ENCODE data around the gene SLC25A21. TPM values are rescaled to one million over a fixed set of nuclear protein-coding genes. Genes with fewer than 3 reads are reported as not detected.

The SLC25A21 gene
- total and polyA plus RNA-seq, 2 of the 13 experiments (the other 11 are each of a cell fraction or from before 2014, with no cell fraction given), result 1.9 to 2.9 TPM

DNA sequence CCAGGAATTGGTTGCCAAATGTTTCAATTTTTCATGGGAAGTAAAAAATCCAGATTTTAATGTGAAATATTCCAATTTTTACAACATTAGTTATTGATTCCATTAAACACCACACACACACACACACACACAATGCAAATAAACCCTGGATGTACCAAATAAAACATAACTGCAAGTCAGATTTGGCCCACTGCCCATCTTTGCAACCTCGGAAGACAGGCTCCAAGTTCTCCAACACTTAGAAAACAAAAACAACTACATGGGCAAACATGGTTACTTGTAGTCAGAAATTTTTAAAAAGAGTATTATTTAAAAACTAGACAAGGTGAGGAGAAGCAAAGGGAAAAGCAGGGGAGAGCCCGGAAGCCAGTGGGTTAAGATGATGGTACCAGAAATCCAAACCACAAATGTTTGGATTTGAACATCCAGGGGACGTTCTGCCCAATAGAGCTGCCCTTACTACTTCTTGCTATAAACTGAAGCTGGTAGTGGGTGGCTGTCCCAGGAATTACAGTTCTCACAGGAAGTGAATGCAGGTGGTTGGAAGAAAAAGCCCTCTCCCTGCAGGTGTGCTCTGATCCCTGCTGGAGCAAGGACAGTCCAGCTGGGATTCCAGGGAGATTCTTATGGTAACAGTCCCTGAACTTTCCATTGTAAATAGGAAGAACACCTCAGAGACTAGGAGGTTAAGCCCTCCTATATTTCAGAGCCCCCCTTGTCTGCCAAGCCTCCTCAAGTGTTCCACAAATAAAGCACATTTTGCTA is 111.7 kb downstream of the SLC25A21 start:
- CTCF ChIA-PET (ENCODE audit: low intra/inter-chr PET ratio, low total read pairs), result no interaction called here
- WGBS (ENCODE audit: low lambda C conversion rate), result 27% methylated on average over 3 of the region's 3 CpGs
- Histone ChIP-seq H3K36me3 (replicated peaks in 1 of 2; ENCODE audit: control insufficient read depth in 1 of 2, insufficient read depth in 2 of 2, low read length in 2 of 2) (no peaks in the 10 kb centered on the region), H3K4me1 (ENCODE audit: insufficient read depth, low read length) (no peaks in the 10 kb centered on the region), H3K27ac (ENCODE audit: extremely low read length, insufficient read depth, low read length) (no peak overlapping the region), H3K9ac (ENCODE audit: insufficient read depth, low read depth, low read length) (no peak overlapping the region), H4K20me1 (ENCODE audit: insufficient read depth, low read length) (no peaks in the 10 kb centered on the region), H3K4me2 (ENCODE audit: low read depth, low read length) (no peak overlapping the region), H3K9me3 (ENCODE audit: low read length) (no peaks in the 10 kb centered on the region), H3K79me2 (ENCODE audit: insufficient read depth, low read length) (no peaks in the 10 kb centered on the region), H3K4me3 (replicated peaks in 1 of 3; ENCODE audit: insufficient read depth in 1 of 3, low read depth in 2 of 3, low read length in 3 of 3) (no peak overlapping the region), H3K27me3 (ENCODE audit: control insufficient read depth in 1 of 2, insufficient read depth in 2 of 2, low read length in 2 of 2) (no peaks in the 10 kb centered on the region), H2AFZ (ENCODE audit: low read length) (no peak overlapping the region)
- ATAC-seq, result peak; percentile 39; the same call in 2 of the 3 replicates
- DNase-seq (ENCODE audit: low spot score), result no peak
- in situ Hi-C loops (cut with HindIII; ENCODE audit: extremely low pct_ligation_motif_present, low pct_unique_long_range_greater_than_20kb) (no loop called here), intact Hi-C loops (cut with micrococcal nuclease; ENCODE audit: unreplicated experiment) (no loop called here)
- POLR2A ChIA-PET, result no interaction called here
- no peak for FAIRE-seq
- TF ChIP-seq ATF7 (IDR thresholded peaks at IDR 0.05) (0 out of 2 replicates have a peak, but pooled peaks have one; percentile 10), ATF7 (CRISPR knock-in tag; IDR thresholded peaks at IDR 0.05) (no peak)
- TF ChIP-seq, protein P1, sequence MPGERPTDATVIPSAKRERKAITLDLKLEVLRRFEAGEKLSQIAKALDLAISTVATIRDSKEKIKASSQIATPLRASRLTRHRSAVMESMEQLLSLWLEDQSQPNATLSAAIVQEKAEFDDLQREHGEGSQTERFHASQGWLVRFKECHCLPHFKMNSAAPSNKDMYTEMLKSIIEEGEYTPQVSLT (CRISPR knock-in tag; IDR thresholded peaks at IDR 0.05; ENCODE audit: borderline replicate concordance, low read depth), result no peak
- BruUV-seq (replicated peaks), result no TSS peak

DNA sequence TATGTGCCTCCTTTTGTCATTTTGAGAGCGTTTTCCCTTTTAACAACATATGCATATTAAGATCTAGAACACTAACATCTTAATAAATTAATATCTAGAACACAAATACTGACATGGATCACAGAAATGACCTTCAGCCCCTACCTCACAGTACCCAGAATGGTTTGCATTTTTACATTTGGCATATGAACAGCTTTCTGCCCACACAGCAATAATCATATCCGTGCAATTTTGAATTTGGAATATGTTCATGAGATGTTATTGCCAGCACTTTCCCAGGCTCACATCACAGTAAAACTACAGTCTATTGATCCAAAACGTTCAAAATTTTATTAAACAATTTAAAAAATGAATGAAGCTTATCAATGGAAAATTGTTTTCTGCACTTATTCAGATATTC is 114.6 kb downstream of the SLC25A21 start:
- in situ Hi-C loops (cut with HindIII; ENCODE audit: extremely low pct_ligation_motif_present, low pct_unique_long_range_greater_than_20kb), result no loop called here
- WGBS (ENCODE audit: low lambda C conversion rate), result 15% methylated on average over 3 of the region's 3 CpGs
- FAIRE-seq, result no peak

More for the DNA sequence above, 114.6 kb downstream of the SLC25A21 start:
- ChIA-PET POLR2A (no interaction called here), CTCF (ENCODE audit: low intra/inter-chr PET ratio, low total read pairs) (no interaction called here)
- intact Hi-C loops (cut with micrococcal nuclease; ENCODE audit: unreplicated experiment), result no loop called here
- H3K27me3 ChIP-seq (ENCODE audit: control insufficient read depth in 1 of 2, insufficient read depth in 2 of 2, low read length in 2 of 2), result no peaks in the 10 kb centered on the region
- no TSS peak for BruUV-seq (replicated peaks)
- H3K36me3 ChIP-seq (replicated peaks in 1 of 2; ENCODE audit: control insufficient read depth in 1 of 2, insufficient read depth in 2 of 2, low read length in 2 of 2), result no peaks in the 10 kb centered on the region
- H2AFZ ChIP-seq (ENCODE audit: low read length), result no peak overlapping the region
- H3K9ac ChIP-seq (ENCODE audit: insufficient read depth, low read depth, low read length), result no peak overlapping the region
- no peak for DNase-seq (ENCODE audit: low spot score)
- H3K4me2 ChIP-seq (ENCODE audit: low read depth, low read length), result no peak overlapping the region
- TF ChIP-seq MAFK (conservative IDR thresholded peaks at IDR 0.05 in 1 of 2, IDR thresholded peaks at IDR 0.05 in 1 of 2; ENCODE audit: low read length in 2 of 2) (peak; percentile 53 to 80), ZFP37 (CRISPR knock-in tag; IDR thresholded peaks at IDR 0.05; ENCODE audit: borderline replicate concordance) (no peak), MAFF (IDR thresholded peaks at IDR 0.05; ENCODE audit: low read depth, low read length) (peak; percentile 66)
- H3K4me1 ChIP-seq (ENCODE audit: insufficient read depth, low read length), result no peaks in the 10 kb centered on the region
- no peaks in the 10 kb centered on the region for H3K79me2 ChIP-seq (ENCODE audit: insufficient read depth, low read length)
- no peak for ATAC-seq
- H3K27ac ChIP-seq (ENCODE audit: extremely low read length, insufficient read depth, low read length), result no peak overlapping the region
- no peak overlapping the region for H3K4me3 ChIP-seq (replicated peaks in 1 of 3; ENCODE audit: insufficient read depth in 1 of 3, low read depth in 2 of 3, low read length in 3 of 3)
- H4K20me1 ChIP-seq (ENCODE audit: insufficient read depth, low read length), result no peaks in the 10 kb centered on the region
- H3K9me3 ChIP-seq (ENCODE audit: low read length), result no peaks in the 10 kb centered on the region
